ENCODE measurements around the gene CHGA.

The CHGA gene

DNA sequence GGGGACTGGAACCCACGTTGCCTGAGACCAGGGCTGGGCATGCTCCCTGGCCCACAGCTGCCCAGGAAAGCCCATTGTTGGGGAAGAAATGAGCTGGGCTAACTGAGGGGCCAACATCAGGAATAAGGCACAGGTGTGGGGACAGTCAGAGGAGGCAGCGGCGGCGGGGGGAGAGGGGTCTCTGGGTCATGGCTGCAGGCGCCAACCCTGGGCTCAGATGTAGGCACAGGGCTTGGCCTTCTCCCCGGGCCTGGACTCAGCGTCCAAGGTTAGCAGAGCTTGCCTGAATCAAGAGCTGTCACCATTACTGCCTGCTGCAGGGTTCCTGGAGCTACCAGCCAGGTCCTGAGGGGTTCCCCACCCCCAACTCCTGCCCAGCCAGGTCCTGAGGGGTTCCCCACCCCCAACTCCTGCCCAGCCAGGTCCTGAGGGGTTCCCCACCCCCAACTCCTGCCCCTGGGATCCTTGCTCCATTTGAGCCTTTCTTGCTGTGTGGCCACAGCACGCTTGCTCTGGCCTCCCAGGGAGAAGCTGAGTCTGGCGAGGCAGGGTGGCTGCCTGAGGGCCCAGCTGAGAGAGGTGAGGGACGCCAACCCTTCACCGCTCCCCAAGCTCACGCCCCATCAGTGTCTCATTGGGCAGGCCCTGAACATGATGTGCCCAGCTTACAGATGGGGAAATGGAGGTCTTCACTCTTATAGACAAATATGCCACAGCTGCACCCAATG is 6.2 kb downstream of the CHGA start:
- intact Hi-C loops (cut with DNase I), result no loop called here
- peak in 3 of 10 donors; percentile 47 to 78 (median 77) for DNase-seq

DNA sequence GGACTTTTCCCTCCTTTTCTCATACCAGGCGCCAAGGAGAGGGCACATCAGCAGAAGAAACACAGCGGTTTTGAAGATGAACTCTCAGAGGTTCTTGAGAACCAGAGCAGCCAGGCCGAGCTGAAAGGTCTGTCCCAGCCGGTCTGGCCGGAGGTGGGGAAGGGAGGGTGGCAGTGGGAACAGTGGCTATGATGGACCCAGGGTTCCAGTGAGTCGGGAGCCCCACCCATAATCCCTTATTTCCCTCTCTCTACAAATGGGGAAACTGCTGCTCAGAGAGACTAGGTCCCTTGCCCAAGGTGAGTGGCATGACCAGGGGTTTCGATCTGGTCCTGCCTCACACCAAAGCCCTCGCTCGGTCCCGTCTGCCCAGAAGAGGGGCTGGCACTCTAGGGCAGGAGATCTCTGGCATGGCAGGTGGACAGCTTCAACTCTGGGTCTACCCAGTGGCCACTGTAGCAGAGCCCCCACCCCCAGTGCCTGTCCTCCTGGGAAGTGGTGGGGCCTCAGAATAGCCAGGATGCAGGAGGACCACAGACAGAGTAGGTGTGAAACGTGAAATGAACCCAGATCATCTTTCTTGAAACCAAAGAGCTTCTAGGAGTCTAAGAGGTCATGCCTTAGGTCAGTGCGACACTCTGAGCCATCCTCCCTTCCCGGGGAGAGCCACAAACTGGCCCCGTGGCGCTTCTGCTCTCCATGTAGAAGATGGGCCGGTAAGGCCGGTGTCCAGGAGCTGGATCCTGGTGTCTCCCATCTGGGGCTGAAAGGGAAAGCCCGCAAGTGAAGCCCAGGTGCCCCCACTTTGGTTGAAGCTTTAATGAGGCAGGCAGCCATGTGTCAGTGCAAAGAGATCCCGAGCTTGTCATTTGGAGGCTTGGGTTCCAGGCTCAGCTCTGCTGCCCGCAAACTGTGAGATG is 7.0 kb downstream of the CHGA start:
- intact Hi-C loops (cut with DNase I), result no loop called here

DNA sequence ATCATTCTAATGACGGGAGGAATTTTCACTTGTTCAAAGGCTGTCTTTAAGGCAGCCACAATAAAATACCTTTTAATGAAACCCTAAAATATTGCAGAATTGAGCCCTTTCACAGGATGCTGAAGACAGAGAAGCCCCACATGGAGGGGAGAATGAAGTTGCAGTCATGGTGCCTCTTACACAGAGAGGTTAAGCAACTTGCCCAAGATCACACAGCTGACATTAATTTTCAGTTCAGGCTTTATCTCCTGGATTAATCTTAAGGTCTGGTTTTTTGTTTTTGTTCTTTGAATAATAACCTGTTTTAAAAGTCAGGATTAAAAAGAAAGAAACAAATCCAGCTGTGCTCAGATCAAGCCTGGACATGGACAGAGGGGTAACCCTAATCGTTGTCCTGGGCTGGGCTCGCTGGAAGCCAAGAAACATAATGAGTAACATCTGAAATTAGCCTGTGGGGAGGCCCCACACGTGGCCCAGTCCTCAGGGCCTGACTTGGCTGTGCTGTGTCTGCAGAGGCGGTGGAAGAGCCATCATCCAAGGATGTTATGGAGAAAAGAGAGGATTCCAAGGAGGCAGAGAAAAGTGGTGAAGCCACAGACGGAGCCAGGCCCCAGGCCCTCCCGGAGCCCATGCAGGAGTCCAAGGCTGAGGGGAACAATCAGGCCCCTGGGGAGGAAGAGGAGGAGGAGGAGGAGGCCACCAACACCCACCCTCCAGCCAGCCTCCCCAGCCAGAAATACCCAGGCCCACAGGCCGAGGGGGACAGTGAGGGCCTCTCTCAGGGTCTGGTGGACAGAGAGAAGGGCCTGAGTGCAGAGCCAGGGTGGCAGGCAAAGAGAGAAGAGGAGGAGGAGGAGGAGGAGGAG is 8.0 kb downstream of the CHGA start:
- intact Hi-C loops (cut with DNase I), result no loop called here
- peak in 3 of 10 donors; percentile 75 to 79 (median 77) for DNase-seq

More for the DNA sequence above, 7.0 kb downstream of the CHGA start:
- DNase-seq, result peak in 3 of 10 donors; percentile 54 to 76 (median 59)

DNA sequence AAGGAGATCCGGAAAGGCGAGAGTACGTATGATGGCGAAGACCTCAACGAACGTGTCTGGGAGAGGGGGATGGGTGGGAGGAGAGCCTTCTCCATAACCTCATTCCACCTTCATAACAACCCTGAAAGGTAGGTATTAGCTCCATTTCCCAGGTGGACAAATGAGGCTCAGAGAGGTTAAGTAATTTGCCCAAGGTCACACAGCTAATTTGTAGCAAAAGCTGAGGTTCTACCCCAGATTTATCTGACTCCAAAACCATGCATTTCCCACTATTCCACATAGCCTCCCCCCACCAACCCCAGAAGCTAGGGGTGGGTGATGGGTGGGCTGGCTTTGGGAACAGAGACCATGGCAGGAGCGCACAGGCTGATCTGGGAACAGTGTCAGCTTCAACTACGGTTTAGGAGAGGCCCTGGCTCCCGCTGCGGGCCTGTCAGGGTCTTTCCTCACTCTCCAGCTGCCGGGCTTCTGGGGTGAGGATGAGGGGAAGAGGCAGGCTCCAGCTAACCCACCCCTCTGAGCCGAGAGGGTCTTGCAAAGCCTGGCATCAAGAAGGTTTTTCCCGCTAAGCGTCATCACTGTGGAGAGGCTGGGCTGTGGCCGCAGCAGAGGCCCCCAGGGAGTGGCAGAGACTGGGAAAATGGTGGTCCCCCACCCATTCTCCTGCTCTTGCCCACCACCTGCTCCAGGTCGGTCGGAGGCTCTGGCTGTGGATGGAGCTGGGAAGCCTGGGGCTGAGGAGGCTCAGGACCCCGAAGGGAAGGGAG is 8.9 kb downstream of the CHGA start:
- DNase-seq, result peak in 2 of 10 donors; percentile 59 to 67
- intact Hi-C loops (cut with DNase I), result no loop called here

DNA sequence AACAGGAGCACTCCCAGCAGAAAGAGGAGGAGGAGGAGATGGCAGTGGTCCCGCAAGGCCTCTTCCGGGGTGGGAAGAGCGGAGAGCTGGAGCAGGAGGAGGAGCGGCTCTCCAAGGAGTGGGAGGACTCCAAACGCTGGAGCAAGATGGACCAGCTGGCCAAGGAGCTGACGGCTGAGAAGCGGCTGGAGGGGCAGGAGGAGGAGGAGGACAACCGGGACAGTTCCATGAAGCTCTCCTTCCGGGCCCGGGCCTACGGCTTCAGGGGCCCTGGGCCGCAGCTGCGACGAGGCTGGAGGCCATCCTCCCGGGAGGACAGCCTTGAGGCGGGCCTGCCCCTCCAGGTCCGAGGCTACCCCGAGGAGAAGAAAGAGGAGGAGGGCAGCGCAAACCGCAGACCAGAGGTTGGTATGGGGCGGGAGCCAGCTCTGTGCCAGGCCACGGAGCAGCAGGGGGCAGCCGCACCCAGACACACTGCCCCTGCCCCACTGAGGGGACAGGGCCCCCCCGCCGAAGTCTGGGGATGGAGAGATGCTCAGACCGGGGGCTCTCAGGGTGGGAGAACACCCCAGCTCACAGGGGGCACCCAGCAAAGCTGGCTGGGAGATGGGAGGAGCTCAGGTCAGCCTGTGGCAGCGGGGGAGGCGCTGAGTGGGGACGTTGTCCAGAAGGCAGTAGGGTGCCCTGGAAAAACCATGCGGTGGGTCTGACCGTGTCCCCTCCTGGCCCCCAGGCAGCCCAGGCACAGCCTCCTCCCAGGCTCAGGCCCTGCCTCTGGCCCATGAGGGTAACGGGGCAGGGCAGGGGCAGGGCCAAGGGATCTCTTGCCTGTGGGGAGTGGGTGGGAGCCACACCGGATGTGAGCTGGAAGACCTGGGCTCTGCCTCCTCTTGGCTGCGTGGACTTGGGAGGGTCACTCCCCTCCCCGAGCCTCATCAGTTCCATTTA is 9.8 kb downstream of the CHGA start:
- DNase-seq, result peak in 8 of 10 donors; percentile 41 to 94 (median 68)
- intact Hi-C loops (cut with DNase I), result no loop called here

DNA sequence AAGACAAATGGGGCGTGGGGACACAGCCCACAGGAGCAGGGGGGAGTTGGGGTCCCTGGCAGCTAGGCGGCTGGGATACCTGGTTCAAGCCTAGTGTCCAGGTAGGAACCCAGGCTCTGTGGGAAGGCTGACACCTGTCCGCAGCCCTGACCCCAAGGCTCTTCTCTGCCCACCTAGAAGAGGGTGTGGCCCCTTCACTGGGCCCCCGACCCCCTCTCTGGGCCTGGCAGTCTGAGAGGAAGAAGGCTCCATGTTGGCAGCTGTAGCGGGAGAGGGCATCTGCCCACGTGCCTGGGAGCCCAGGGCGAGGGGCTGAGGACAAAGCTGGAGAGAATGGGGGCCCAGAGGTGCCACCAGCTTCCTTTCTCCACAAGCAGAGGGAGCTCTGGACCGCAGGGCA is 10.5 kb downstream of the CHGA start:
- intact Hi-C loops (cut with DNase I), result no loop called here
- DNase-seq, result peak in 3 of 10 donors; percentile 54 to 76 (median 73)

DNA sequence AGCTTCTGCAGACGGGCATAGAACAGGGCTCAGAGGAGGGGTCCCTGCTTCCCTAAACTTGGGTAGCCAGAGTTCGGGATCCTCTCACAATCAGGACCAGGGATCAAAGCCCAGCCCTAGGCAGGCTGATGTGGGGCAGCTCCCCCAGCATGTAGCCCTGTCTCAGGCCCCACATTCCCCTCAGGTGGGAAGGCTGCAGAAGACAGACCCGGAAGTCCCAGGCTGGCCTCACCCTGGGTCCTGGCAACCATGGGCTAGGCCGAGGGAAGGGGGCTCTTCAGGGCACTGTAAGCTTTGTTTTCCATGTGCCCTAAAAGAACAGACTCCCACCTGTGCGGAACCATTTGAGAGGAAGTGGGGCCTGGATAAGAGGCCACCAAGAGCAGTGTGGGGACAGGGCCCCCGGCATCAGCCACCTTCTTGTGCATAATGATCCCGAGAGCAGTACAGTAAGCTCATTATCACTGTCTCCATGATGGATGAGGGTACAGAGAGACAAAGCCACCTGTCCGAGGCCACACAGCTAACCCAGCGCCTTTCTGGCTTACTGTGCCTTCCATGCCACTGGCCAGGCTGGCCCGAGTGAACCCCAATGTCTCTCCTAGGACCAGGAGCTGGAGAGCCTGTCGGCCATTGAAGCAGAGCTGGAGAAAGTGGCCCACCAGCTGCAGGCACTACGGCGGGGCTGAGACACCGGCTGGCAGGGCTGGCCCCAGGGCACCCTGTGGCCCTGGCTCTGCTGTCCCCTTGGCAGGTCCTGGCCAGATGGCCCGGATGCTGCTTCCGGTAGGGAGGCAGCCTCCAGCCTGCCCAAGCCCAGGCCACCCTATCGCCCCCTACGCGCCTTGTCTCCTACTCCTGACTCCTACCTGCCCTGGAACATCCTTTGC is 11.5 kb downstream of the CHGA start:
- peak in 3 of 10 donors; percentile 64 to 72 (median 70) for DNase-seq
- intact Hi-C loops (cut with DNase I), result no loop called here

DNA sequence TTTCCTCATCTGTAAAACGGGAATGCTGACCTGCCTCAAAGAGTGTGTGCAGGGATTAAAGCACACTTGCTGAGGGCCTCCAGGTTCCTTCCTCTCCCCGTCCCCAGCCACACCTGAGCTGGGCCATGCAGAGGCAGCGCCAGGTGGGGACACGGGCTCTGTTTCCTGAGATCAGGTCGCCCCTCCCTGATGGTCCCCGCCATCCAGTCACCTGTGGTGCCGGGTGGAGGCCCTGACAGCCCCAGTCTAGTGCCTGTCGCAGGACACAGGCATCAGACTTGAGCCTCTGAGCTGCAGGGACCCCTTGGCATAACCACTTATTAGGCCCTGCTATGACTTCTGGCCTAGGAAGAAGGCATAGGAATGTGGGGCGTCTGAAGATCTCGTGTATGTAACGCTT is 12.5 kb downstream of the CHGA start:
- intact Hi-C loops (cut with DNase I), result no loop called here
- DNase-seq, result peak in 3 of 10 donors; percentile 57 to 83 (median 77)

DNA sequence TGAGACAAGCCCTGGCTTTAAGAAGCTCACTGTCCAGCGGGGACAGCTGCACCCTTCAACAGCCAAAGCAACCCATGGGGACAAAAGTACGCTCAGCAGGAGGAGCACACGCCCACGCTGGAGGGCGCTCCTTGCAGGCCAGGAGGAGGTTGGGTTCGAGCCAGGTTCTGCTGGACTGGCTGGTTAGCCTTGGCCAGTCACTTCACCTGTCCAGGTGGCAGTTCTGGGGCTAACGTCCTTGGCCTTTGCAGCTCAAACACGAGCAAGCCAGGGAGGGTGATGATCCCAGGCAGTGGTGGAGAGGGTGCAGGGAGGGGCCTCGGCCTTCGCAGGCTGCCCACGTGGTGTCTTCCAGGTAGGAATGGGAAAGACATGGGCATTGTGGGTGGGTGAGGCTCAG is 13.1 kb downstream of the CHGA start:
- DNase-seq, result peak in 2 of 10 donors; percentile 71 to 77
- intact Hi-C loops (cut with DNase I), result no loop called here

DNA sequence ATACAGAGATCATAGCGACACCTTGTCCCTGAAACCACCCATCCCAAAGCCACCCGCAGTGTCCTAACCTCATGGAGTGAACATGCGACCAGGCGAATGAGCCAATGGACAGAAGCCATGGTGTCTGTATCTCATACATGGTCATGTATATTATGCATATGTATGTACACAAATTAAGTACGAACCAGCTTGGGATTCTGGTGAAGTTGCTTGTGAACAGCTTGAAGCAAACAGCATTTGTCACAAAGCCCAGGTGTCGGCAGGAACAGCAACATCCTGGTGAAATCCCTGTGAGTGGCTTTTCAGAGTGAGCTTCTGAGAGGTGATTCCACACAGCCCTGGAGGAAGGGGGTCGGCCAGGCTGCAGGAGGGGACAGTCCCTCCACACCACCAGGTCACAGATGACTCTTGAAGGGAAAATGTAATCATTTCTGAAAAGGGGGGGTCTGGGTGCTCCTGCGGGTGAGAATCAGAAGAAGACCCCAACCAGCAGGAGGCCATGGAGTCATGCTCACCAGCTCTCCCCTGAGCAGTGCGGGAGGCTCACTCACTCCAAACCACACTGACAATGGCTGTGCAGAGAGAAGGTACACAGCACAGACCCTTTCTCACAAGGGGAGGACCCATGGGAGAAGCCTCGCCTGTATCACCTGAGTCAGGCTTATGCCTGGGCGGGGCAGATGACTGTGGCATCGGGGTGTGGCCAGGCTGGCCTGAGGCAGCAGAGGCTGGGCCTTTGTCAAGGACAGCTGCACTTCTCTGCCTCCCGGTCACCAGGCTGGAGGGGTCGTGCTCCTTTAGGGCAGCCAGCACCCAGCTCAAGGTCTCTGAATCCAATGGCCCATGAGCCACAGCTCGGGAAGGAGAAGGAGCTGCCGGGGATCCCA is 14.3 kb downstream of the CHGA start:
- peak in 1 of 10 donors; percentile 81 for DNase-seq
- intact Hi-C loops (cut with DNase I), result no loop called here

DNA sequence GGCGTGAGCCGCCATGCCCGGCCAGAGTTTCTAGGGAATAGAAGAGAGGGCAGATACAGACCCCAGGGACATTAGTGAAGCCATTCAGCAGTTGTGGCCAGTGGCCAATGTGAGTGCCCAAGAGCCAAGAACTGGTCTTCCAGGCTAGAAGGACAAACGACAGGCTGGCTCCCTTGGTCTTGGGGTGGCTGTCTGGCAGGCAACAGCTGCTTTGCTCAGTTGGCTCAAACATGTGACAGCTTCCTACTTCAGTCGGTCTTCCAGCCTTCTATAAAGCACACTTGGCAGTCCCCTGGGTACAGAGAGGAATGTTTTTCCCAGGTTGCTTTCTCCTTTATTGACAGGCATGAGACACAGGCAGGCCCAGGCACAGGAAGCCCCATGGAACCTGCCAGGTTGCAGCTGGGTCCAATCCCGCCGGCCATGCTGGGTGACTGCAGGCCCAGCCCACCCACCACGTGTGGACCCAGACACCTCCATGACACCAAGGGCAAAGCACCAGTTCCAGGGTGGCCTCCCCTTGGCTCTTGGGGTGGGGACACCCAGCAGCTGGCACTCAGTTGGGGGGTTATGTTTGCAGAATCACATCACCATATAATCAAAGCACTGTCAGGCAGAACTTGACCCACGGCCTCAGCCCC is 15.4 kb downstream of the CHGA start:
- peak in 2 of 10 donors; percentile 81 to 86 for DNase-seq
- intact Hi-C loops (cut with DNase I), result no loop called here

DNA sequence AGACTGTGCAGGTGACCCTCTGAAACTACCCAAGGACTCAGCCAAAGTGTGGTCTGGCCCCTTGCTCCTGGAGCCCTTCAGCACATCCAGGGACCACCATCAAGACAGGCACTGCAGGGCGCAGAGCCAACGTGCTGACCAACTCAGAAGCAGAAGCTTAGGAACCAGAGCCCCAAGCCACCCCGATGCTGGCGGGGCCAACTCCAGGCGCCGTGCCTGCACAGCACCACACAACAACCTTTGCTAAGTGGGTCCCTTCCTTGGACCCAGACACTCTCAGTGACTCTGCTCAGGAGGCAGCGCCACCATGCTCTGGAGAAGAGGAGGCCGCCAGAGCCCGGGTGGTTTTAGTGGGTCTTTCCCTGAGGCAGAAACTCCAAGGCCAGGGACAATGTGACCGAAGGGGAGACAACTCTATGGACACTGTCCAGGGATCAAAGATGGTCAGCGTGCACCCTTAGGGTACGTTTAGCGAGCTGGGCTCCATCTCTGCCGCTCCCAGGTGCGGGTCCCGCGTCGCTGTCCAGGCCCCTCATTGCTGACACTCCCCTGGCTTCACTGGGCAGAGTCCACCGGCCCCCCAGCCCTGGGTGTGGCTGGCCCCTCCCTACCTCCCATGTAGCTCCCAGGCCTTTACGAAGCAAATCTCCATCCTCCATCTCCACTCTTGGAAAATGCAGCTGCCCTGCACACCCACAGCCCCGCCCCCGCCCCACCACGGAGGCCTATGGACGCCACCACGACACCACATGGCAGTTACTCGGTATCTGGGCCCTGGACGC is 16.1 kb downstream of the CHGA start:
- intact Hi-C loops (cut with DNase I), result no loop called here
- peak in 1 of 10 donors; percentile 74 for DNase-seq

DNA sequence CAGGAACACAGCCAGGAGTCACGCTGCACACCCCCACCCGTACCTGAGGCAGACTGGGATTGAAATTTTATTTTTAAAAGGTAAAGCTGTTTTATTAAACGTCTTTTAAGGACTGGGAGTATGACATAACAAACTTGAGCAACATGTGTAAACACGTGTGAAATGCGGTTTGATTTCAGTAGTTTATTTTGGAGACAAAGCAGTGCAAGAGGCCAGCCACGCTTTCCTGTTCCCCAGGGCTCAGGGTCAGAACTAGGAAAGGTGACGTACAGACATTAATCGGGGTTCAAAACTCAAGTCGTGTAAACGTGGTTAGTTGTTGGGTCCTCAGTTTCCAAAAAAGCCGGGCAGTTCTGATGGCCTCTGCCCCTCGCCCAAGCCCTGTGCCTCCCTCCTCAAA is 16.7 kb downstream of the CHGA start:
- intact Hi-C loops (cut with DNase I), result no loop called here
- DNase-seq, result no peak

DNA sequence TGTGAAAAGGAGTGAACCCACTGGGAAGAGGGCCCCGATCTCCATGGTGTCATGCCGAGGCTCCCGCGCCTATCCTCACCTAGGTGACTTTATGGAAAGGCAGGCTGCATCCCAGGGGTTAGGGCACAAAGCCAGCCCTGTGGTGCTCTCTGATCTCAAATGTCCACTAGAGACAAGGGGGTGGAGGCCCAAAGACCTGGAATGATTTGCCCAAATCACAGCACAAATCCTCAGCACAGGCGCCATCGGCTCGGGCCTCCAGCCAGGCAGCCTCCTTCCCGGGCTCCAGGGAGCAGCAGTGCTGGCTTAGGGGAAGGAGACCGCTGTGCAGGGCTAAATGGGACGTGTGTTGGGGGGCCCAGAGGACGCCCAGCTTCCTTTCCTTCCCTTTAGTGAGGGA is 17.6 kb downstream of the CHGA start:
- intact Hi-C loops (cut with DNase I), result no loop called here
- DNase-seq, result peak in 2 of 10 donors; percentile 77 to 80

DNA sequence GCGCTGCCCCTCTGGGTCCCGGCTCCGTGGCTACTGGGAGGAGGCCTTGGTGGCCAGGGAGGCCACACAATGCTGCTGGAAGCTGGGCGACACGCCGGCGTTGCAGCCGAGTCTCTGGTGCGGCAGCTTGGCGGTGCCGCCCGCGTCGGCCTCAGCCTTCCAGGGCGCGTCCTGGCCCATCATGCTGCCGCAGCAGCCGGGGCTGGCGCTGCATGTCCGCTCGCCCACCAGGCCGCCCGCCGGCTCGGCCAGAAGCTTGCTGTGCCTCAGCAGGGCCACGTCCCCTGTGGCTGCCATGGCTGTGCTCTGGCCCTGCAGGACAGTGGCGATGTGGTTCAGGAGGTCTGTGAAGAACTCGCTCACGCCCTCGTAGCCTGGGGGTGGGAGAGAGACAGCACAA is 18.6 kb downstream of the CHGA start:
- intact Hi-C loops (cut with DNase I), result no loop called here
- peak in 1 of 10 donors; percentile 91 for DNase-seq
